ENCODE data around the gene B3GNT7. TPM values are rescaled to one million over a fixed set of nuclear protein-coding genes. Genes with fewer than 3 reads are reported as not detected.

The B3GNT7 gene
- total RNA-seq, 2 experiments from 2014 or later: 0.38 to 0.89 TPM

GRCh38 chr2:231410293-231411004, 14.9 kb downstream of the B3GNT7 start:
- Mint-ChIP-seq H3K27ac (no peak overlapping the region), H3K4me1 (ENCODE audit: low read depth) (peaks cover 17% of the 10 kb centered on the region), H3K27me3 (peaks cover 34% of the 10 kb centered on the region), H3K9me3 (no peaks in the 10 kb centered on the region), H3K4me3 (no peak overlapping the region), H3K36me3 (ENCODE audit: low read depth) (no peaks in the 10 kb centered on the region)
- intact Hi-C loops (cut with DNase I, micrococcal nuclease): loop anchor here (5.0 to 10.0 kb wide), 2 partner anchors 308 to 1066 kb away; no protein-coding TSS in a partner anchor
- H3K4me1 ChIP-seq (ENCODE audit: insufficient read depth, low read length): peaks cover 12% of the 10 kb centered on the region
- H3K4me3 ChIP-seq (ENCODE audit: low read length): no peak overlapping the region
- no peak for ATAC-seq (ENCODE audit: poor library complexity)
- no peak for TF ChIP-seq CTCF (IDR thresholded peaks at IDR 0.05)
- DNase-seq: no peak
- POLR2A ChIA-PET: no interaction called here
- H3K9me3 ChIP-seq (ENCODE audit: control insufficient read depth in 1 of 2, insufficient read depth in 1 of 2, low read length in 2 of 2): peaks cover 10 to 13% of the 10 kb centered on the region in 2 experiments
- peaks cover 33 to 37% of the 10 kb centered on the region in 2 experiments for H3K27me3 ChIP-seq (ENCODE audit: control insufficient read depth in 1 of 2, insufficient read depth in 2 of 2, low read length in 2 of 2)
- H3K27ac ChIP-seq (ENCODE audit: low read depth in 1 of 2, low read length in 2 of 2): no peak overlapping the region
- CTCF ChIA-PET: no interaction called here
- H3K36me3 ChIP-seq (ENCODE audit: insufficient read depth, low read length): no peaks in the 10 kb centered on the region

- no peaks in the 10 kb centered on the region for H3K36me3 Mint-ChIP-seq (ENCODE audit: low read depth)
- CTCF ChIA-PET: no interaction called here
These were observed 15.7 kb downstream of the B3GNT7 start for GRCh38 chr2:231411237-231411636.

More at GRCh38 chr2:231411237-231411636, 15.7 kb downstream of the B3GNT7 start:
- Mint-ChIP-seq H3K27ac (no peak overlapping the region), H3K27me3 (peaks cover 41% of the 10 kb centered on the region), H3K4me3 (peak overlapping the region; percentile 80), H3K4me1 (ENCODE audit: low read depth) (peaks cover 9% of the 10 kb centered on the region), H3K9me3 (no peaks in the 10 kb centered on the region)
- no peak overlapping the region for H3K4me3 ChIP-seq (ENCODE audit: low read length)
- peaks cover 6% of the 10 kb centered on the region for H3K4me1 ChIP-seq (ENCODE audit: insufficient read depth, low read length)
- peaks cover 37 to 38% of the 10 kb centered on the region in 2 experiments for H3K27me3 ChIP-seq (ENCODE audit: control insufficient read depth in 1 of 2, insufficient read depth in 2 of 2, low read length in 2 of 2)
- no peak for TF ChIP-seq CTCF (IDR thresholded peaks at IDR 0.05)
- peaks cover 10 to 13% of the 10 kb centered on the region in 2 experiments for H3K9me3 ChIP-seq (ENCODE audit: control insufficient read depth in 1 of 2, insufficient read depth in 1 of 2, low read length in 2 of 2)
- intact Hi-C loops (cut with DNase I, micrococcal nuclease): loop anchor here (5.0 to 10.0 kb wide), 2 partner anchors 309 to 1066 kb away; no protein-coding TSS in a partner anchor
- DNase-seq: no peak
- no peaks in the 10 kb centered on the region for H3K36me3 ChIP-seq (ENCODE audit: insufficient read depth, low read length)
- ATAC-seq (ENCODE audit: poor library complexity): no peak
- POLR2A ChIA-PET: interaction anchor here (1.0 kb wide), 1 partner anchor 9 kb away, joined by 3 read pairs; no protein-coding TSS in a partner anchor
- no peak overlapping the region for H3K27ac ChIP-seq (ENCODE audit: low read depth in 1 of 2, low read length in 2 of 2)

Measured in CD4-positive, alpha-beta T cell (primary cell).